CD14-positive monocyte (primary cell): ENCODE measurements around the gene FNDC5. TPM values are rescaled to one million over a fixed set of nuclear protein-coding genes. Genes with fewer than 3 reads are reported as not detected.

Experiments
- DNase-seq, 3 donors: peaks; one replicate each; pipeline ENCODE4 v3.0.0-alpha.2; 2011 to 2022
- H2AFZ ChIP-seq: 2 replicates; pipeline ENCODE4 v1.6.0; 2012; ENCODE audit warnings: mild to moderate bottlenecking, low read depth, low read length, inconsistent platforms; ENCODE audit not compliant: insufficient read depth, poor library complexity, severe bottlenecking
- H3K27ac ChIP-seq, 2 donors: 1 replicate in 1 of 2; 2 replicates in 1 of 2; pipeline ENCODE4 v1.5.1; 2012 to 2013; ENCODE audit warnings: low read length in 2 of 2, control low read depth in 1 of 2, inconsistent platforms in 1 of 2, low read depth in 1 of 2, mild to moderate bottlenecking in 1 of 2
- H3K27me3 ChIP-seq, 2 donors: one replicate each; pipeline versions ENCODE4 v1.6.0 to v1.6.1; 2011 to 2013; ENCODE audit warnings: low read length in 2 of 2; ENCODE audit not compliant: control insufficient read depth in 2 of 2, insufficient read depth in 2 of 2
- H3K36me3 ChIP-seq, 2 donors: replicated peaks in 1 of 2; 1 replicate in 1 of 2; 2 replicates in 1 of 2; pipeline versions ENCODE4 v1.5.1 to v1.6.1; 2012 to 2013; ENCODE audit warnings: low read length in 2 of 2, control low read depth in 1 of 2, inconsistent platforms in 1 of 2, mild to moderate bottlenecking in 1 of 2; ENCODE audit not compliant: insufficient read depth in 2 of 2, control insufficient read depth in 1 of 2
- H3K4me1 ChIP-seq, 2 donors: 1 replicate in 1 of 2; 2 replicates in 1 of 2; pipeline versions ENCODE4 v1.5.1 to v1.6.1; 2012 to 2013; ENCODE audit warnings: low read length in 2 of 2, control low read depth in 1 of 2, inconsistent platforms in 1 of 2, mild to moderate bottlenecking in 1 of 2, moderate library complexity in 1 of 2; ENCODE audit not compliant: insufficient read depth in 2 of 2, control insufficient read depth in 1 of 2
- H3K4me2 ChIP-seq: replicated peaks from 2 replicates; pipeline ENCODE3; 2012; ENCODE audit warnings: low read length, moderate library complexity, mild to moderate bottlenecking; ENCODE audit not compliant: poor library complexity, severe bottlenecking; ENCODE audit errors: extremely low read depth
- H3K4me3 ChIP-seq, 3 experiments: fragments of 200-600 bp in 1 of 3; sonication (generic) in 1 of 3; replicated peaks in 1 of 3; 1 replicate in 2 of 3; 2 replicates in 1 of 3; pipeline ENCODE4 v1.5.1; 2011 to 2013; ENCODE audit warnings: low read length in 3 of 3, mild to moderate bottlenecking in 3 of 3, control low read depth in 2 of 3, low read depth in 2 of 3, inconsistent platforms in 1 of 3, moderate library complexity in 1 of 3
- H3K79me2 ChIP-seq: 2 replicates; pipeline ENCODE4 v1.6.0; 2012; ENCODE audit warnings: mild to moderate bottlenecking, control low read depth, inconsistent platforms, low read length, moderate library complexity; ENCODE audit not compliant: insufficient read depth
- H3K9ac ChIP-seq: 2 replicates; pipeline ENCODE4 v1.6.0; 2017; ENCODE audit warnings: low read length, mild to moderate bottlenecking; ENCODE audit not compliant: insufficient read depth, poor library complexity, severe bottlenecking
- H3K9me3 ChIP-seq, 2 donors: replicated peaks in 1 of 2; 1 replicate in 1 of 2; 2 replicates in 1 of 2; pipeline versions ENCODE4 v1.5.1 to v1.6.1; 2012 to 2013; ENCODE audit warnings: low read length in 2 of 2, control low read depth in 1 of 2; ENCODE audit not compliant: control insufficient read depth in 1 of 2, insufficient read depth in 1 of 2
- H4K20me1 ChIP-seq: 2 replicates; pipeline ENCODE4 v1.6.0; 2012; ENCODE audit warnings: mild to moderate bottlenecking, low read length, control low read depth, moderate library complexity; ENCODE audit not compliant: insufficient read depth
- H3K27ac Mint-ChIP-seq, 7 donors: one replicate each; pipeline ENCODE4 v1.8.0; 2020; ENCODE audit warnings: mild to moderate bottlenecking in 7 of 7, mixed read lengths in 7 of 7, moderate library complexity in 6 of 7, inconsistent platforms in 2 of 7
- H3K27me3 Mint-ChIP-seq, 3 donors: one replicate each; pipeline ENCODE4 v1.8.0; 2021 to 2022; ENCODE audit warnings: low read depth in 3 of 3, mild to moderate bottlenecking in 3 of 3, mixed read lengths in 3 of 3, moderate library complexity in 3 of 3, inconsistent platforms in 1 of 3
- H3K36me3 Mint-ChIP-seq, 2 donors: one replicate each; pipeline ENCODE4 v1.8.0; 2020; ENCODE audit warnings: mixed read lengths in 2 of 2, inconsistent platforms in 1 of 2, mild to moderate bottlenecking in 1 of 2
- H3K4me1 Mint-ChIP-seq: one replicate; pipeline ENCODE4 v1.8.0; 2020; ENCODE audit warnings: mild to moderate bottlenecking, mixed read lengths
- H3K4me3 Mint-ChIP-seq, 2 donors: one replicate each; pipeline ENCODE4 v1.8.0; 2020; ENCODE audit warnings: mild to moderate bottlenecking in 2 of 2, mixed read lengths in 2 of 2, moderate library complexity in 1 of 2
- H3K9me3 Mint-ChIP-seq, 7 donors: one replicate each; pipeline ENCODE4 v1.8.0; 2020 to 2022; ENCODE audit warnings: mixed read lengths in 7 of 7, mild to moderate bottlenecking in 6 of 7, moderate library complexity in 6 of 7, inconsistent platforms in 2 of 7
- WGBS: methylation state at CpG from one replicate; pipeline ENCODE4 v1.1.5; 2013; ENCODE audit warnings: missing lambda C conversion rate; ENCODE audit not compliant: insufficient coverage; 5-methylcytosine and 5-hydroxymethylcytosine counted together
- intact Hi-C, 2 donors: fragments of 100-400 bp; cut with micrococcal nuclease; formaldehyde crosslinking; loops; one replicate each; pipeline versions ENCODE4 v1.15.0 to v1.15.1; 2023
- polyA plus RNA-seq, 3 donors: library from polyadenylated mRNA; depleted of rRNA in 1 of 3; unstranded in 2 of 3; stranded (reverse) in 1 of 3; fragments of 300-500 nt in 2 of 3; fragments of >200 nt in 1 of 3; fragmentation: Illumina TruSeq in 2 of 3; gene quantifications; 1 replicate in 2 of 3; 2 replicates in 1 of 3; pipeline ENCODE4 v1.2.3, GENCODE V29; 2012 to 2021
- TF ChIP-seq, protein P1 (sequence below): fragments of 200-600 bp; IDR thresholded peaks from one replicate; pipeline ENCODE4 v1.8.0; 2022; ENCODE audit warnings: antibody characterized with exemption, mild to moderate bottlenecking

Gene FNDC5
- polyA plus RNA-seq, 3 donors = not detected

GRCh38 chr1:32918179-32918578 lies 47.5 kb upstream of the FNDC5 start:
- Mint-ChIP-seq H3K36me3 (no peaks in the 10 kb centered on the region), H3K4me1 (peaks cover 4% of the 10 kb centered on the region), H3K27ac (no peak overlapping the region), H3K27me3 (peaks cover 28 to 61% (median 48%) of the 10 kb centered on the region in 3 donors), H3K4me3 (peak overlapping the region in 1 of 2 donors; percentile 39), H3K9me3 (peaks cover 0 to 4% (median under 1%) of the 10 kb centered on the region in 7 donors)
- TF ChIP-seq, protein P1, sequence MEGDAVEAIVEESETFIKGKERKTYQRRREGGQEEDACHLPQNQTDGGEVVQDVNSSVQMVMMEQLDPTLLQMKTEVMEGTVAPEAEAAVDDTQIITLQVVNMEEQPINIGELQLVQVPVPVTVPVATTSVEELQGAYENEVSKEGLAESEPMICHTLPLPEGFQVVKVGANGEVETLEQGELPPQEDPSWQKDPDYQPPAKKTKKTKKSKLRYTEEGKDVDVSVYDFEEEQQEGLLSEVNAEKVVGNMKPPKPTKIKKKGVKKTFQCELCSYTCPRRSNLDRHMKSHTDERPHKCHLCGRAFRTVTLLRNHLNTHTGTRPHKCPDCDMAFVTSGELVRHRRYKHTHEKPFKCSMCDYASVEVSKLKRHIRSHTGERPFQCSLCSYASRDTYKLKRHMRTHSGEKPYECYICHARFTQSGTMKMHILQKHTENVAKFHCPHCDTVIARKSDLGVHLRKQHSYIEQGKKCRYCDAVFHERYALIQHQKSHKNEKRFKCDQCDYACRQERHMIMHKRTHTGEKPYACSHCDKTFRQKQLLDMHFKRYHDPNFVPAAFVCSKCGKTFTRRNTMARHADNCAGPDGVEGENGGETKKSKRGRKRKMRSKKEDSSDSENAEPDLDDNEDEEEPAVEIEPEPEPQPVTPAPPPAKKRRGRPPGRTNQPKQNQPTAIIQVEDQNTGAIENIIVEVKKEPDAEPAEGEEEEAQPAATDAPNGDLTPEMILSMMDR = no peak
- H3K27me3 ChIP-seq = peaks cover 19 to 28% of the 10 kb centered on the region in 2 donors
- no peak overlapping the region for H3K27ac ChIP-seq
- H3K4me2 ChIP-seq = no peak overlapping the region
- no peak for DNase-seq
- no peaks in the 10 kb centered on the region for H3K79me2 ChIP-seq
- no peaks in the 10 kb centered on the region for H4K20me1 ChIP-seq
- H3K36me3 ChIP-seq = no peaks in the 10 kb centered on the region
- H3K4me3 ChIP-seq = no peak overlapping the region
- no peak overlapping the region for H3K9ac ChIP-seq
- no peaks in the 10 kb centered on the region for H3K4me1 ChIP-seq
- no CpG with 5 or more reads among the region's 1 CpG for WGBS
- intact Hi-C loops = no loop called here
- H3K9me3 ChIP-seq = no peaks in the 10 kb centered on the region
- no peak overlapping the region for H2AFZ ChIP-seq

GRCh38 chr1:32917521-32917920 lies 46.8 kb upstream of the FNDC5 start:
- Histone ChIP-seq H2AFZ (no peak overlapping the region), H4K20me1 (no peaks in the 10 kb centered on the region), H3K9ac (no peak overlapping the region), H3K27ac (no peak overlapping the region), H3K79me2 (no peaks in the 10 kb centered on the region), H3K4me3 (no peak overlapping the region), H3K4me2 (no peak overlapping the region), H3K27me3 (peaks cover 15 to 24% of the 10 kb centered on the region in 2 donors), H3K4me1 (no peaks in the 10 kb centered on the region), H3K36me3 (no peaks in the 10 kb centered on the region), H3K9me3 (no peaks in the 10 kb centered on the region)
- WGBS = no CpG with 5 or more reads among the region's 7 CpGs
- H3K27me3 Mint-ChIP-seq = peaks cover 24 to 55% (median 43%) of the 10 kb centered on the region in 3 donors
- H3K4me1 Mint-ChIP-seq = peaks cover 4% of the 10 kb centered on the region
- H3K4me3 Mint-ChIP-seq = peak overlapping the region in 1 of 2 donors; percentile 35
- H3K27ac Mint-ChIP-seq = no peak overlapping the region
- peaks cover 0 to 4% (median 2%) of the 10 kb centered on the region in 7 donors for H3K9me3 Mint-ChIP-seq
- TF ChIP-seq, protein P1 = no peak
- DNase-seq = no peak
- intact Hi-C loops = no loop called here
- no peaks in the 10 kb centered on the region for H3K36me3 Mint-ChIP-seq
